ENCODE measurements around the gene OR6N2.

DNA sequence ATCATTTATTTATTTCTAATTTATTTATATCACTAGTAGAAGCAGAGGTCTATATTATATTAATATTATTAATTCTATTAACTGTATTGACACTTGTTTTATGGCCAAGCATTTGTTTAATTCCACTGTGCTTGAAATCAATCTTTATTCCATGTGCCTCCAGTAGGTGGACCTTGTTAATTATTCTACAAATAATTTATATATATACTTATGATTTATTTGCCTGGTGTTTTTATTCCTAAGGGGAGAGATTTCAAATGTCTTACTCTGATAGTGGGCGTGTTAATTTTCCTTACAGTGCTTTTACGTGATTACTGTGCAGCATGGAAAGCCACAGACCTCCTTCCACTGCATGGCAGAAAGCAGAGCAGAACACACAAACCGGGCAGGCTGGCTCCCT is 17.5 kb upstream of the OR6N2 start:
- no peak for TF ChIP-seq ESRRA (IDR thresholded peaks at IDR 0.05; ENCODE audit: borderline replicate concordance, low read depth)
- TF ChIP-seq ZKSCAN1 (IDR thresholded peaks at IDR 0.05; ENCODE audit: low read depth, low read length) = no peak
- no peak for TF ChIP-seq RBM22 (IDR thresholded peaks at IDR 0.05; ENCODE audit: low read depth, low read length, poor library complexity, severe bottlenecking)
- no peak for TF ChIP-seq HDAC2 (IDR thresholded peaks at IDR 0.05)
- TF ChIP-seq, protein P1, sequence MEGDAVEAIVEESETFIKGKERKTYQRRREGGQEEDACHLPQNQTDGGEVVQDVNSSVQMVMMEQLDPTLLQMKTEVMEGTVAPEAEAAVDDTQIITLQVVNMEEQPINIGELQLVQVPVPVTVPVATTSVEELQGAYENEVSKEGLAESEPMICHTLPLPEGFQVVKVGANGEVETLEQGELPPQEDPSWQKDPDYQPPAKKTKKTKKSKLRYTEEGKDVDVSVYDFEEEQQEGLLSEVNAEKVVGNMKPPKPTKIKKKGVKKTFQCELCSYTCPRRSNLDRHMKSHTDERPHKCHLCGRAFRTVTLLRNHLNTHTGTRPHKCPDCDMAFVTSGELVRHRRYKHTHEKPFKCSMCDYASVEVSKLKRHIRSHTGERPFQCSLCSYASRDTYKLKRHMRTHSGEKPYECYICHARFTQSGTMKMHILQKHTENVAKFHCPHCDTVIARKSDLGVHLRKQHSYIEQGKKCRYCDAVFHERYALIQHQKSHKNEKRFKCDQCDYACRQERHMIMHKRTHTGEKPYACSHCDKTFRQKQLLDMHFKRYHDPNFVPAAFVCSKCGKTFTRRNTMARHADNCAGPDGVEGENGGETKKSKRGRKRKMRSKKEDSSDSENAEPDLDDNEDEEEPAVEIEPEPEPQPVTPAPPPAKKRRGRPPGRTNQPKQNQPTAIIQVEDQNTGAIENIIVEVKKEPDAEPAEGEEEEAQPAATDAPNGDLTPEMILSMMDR (IDR thresholded peaks at IDR 0.05 in 2 of 3, conservative IDR thresholded peaks at IDR 0.05 in 1 of 3; ENCODE audit: insufficient read depth in 2 of 3, low read depth in 1 of 3, low read length in 3 of 3) = no peak
- no peak for TF ChIP-seq SRSF1 (IDR thresholded peaks at IDR 0.05; ENCODE audit: low read depth, low read length)
- TF ChIP-seq, protein P2, sequence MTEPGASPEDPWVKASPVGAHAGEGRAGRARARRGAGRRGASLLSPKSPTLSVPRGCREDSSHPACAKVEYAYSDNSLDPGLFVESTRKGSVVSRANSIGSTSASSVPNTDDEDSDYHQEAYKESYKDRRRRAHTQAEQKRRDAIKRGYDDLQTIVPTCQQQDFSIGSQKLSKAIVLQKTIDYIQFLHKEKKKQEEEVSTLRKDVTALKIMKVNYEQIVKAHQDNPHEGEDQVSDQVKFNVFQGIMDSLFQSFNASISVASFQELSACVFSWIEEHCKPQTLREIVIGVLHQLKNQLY (CRISPR knock-in tag; conservative IDR thresholded peaks at IDR 0.05) = no peak

Data from K562 (cell line).